ENCODE results near the gene OR6N1. TPM values are rescaled to one million over a fixed set of nuclear protein-coding genes. Genes with fewer than 3 reads are reported as not detected.

Gene OR6N1
- total RNA-seq, 1 donor = not detected

GRCh38 chr1:158754420-158754819, 17.6 kb downstream of the OR6N1 start, which contains the start of gene OR6K6:
Gene OR6K6 (plus strand): TSS chr1:158754720. CDS start chr1:158754888, 168 bp downstream.
- no peak for DNase-seq (ENCODE audit: low read depth in 2 of 3, low spot score in 2 of 3)

DNA sequence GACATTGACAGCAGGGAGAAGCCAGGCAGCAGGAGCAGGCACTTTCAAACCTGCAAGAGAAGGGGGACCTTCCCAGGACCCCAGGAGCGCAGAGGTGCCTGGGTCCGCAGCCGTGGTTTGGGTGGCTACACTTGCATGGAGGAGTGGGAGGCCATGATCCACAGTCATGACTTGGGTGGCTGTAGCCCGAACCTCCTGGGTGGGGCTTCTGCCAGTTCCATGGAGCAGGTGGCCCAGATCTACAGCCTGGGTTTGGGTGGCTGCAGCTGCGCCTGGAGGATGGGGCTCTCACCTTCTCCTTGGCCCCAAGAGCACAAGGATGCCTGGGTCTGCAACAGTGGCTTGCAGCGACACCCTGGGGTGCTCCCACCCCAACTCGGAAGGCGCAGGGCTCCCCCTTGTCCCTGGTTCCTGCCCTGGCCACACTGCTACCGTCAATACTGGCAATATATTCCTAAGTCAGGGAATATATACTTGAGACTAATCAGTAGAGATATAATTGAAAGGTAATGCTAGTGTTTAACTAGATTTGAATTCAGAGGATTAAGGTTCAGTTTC, 19.8 kb downstream of the OR6N1 start:
- no peak for DNase-seq (ENCODE audit: low read depth in 2 of 3, low spot score in 2 of 3)

DNA sequence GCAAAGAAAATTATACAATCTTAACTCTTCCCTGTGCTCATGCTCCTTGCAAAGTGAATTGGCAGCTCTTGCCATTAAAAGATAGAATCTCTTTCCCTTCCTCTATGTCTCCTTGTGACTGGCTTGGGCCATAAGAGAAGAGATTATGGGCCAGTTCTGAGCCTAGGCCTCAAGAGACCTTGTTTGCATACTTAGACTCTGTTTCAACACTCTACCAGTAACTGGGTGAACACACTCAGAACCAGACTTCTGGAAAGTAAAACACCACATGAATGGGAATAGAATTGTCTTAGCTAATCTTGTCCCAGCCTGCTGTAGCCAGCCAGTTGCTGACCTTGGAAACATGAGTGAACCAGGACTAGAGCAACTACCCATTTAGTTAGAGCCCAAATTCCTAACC, 36.1 kb downstream of the OR6N1 start:
- DNase-seq (ENCODE audit: low read depth in 2 of 3, low spot score in 2 of 3) = no peak

GRCh38 chr1:158732524-158732923, 39.5 kb downstream of the OR6N1 start:
- no peak for DNase-seq (ENCODE audit: low read depth in 2 of 3, low spot score in 2 of 3)

DNA sequence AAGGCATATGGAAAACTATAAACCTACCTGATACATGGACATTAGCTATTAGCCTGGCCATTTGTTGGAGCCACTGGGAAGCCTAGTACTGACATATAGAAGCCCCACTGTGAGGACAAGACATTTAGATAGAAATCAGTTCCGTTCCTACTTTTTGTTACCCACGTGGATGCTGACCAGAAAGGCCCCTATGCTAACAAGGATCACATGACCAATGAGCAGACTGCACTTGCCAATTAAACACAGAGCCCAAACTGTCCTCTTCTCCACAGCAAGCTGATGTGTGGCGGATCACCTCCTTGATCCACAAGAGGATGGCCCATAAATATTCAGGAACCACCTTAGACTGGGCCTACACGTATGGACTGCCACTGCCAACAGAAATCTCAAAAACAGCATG, 40.3 kb downstream of the OR6N1 start:
- DNase-seq (ENCODE audit: low read depth in 2 of 3, low spot score in 2 of 3) = no peak

GRCh38 chr1:158730453-158730852, 41.5 kb downstream of the OR6N1 start:
- no peak for DNase-seq (ENCODE audit: low read depth in 2 of 3, low spot score in 2 of 3)

GRCh38 chr1:158728510-158729225, 43.3 kb downstream of the OR6N1 start:
- DNase-seq (ENCODE audit: low read depth in 2 of 3, low spot score in 2 of 3) = no peak

GRCh38 chr1:158724442-158724841, 47.6 kb downstream of the OR6N1 start:
- no peak for DNase-seq (ENCODE audit: low read depth in 2 of 3, low spot score in 2 of 3)

DNA sequence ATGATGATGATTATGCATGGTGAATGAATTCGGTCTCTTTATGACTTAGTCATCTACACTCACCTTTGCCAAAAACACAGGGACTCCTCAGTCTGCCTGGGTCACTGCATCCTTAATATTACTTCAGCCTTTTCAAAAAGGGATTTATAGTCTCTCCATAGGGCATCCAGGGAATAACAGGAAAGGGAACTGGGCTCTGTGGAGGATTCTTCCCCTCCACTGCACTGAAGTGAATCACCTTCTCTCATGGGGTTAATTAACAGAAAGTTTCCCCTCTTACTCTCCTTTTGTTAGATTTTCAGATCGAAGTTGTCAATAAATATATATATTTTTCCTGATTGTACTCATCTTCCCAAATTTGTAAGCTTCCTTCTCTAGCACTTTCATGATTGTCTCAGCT, 51.4 kb downstream of the OR6N1 start, which contains the start of gene OR6K3:
Gene OR6K3, minus strand, starts transcription at position 101 of the 400 bp plus-strand sequence. CDS start 2,605 bp downstream, outside the sequence.
- DNase-seq (ENCODE audit: low read depth in 2 of 3, low spot score in 2 of 3) = no peak

DNA sequence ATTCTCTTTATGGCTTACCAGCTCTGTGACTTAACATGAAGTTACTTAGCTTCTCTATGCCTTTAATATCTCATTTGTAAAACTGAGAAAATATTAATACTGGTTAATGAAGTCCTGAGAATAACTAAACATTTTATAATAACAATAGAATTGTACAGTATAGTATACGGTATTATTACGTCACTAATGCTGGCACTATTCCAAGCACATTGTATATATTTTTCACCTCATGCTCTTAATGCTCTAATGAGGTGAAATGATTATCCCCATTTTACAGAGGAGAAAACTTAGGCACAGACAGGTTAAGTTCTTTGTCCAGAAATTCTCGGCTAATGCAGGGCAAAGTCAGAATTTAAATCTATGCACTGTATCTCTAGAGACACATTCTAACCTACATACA, 52.3 kb downstream of the OR6N1 start:
- DNase-seq (ENCODE audit: low read depth in 2 of 3, low spot score in 2 of 3) = no peak

DNA sequence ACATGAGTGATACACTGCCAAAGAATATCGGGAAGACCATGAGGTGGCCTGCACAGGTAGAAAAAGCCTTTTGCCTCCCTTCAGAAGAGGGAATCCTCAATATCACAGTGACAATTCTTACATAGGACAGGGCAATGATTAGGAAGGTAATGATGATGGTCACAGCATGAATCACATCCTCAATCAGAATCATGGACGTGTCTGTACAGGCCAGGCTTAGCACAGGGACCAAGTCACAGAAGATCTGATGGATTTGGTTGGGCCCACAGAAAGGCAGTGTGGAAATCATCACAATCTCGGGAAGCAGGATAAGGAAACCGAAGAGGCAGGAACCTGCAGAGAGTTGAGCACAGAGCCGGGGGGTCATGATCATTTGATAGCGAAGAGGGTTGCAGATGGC, 54.7 kb downstream of the OR6N1 start:
- no peak for DNase-seq (ENCODE audit: low read depth in 2 of 3, low spot score in 2 of 3)

GRCh38 chr1:158716335-158716734, 55.7 kb downstream of the OR6N1 start:
- DNase-seq (ENCODE audit: low read depth in 2 of 3, low spot score in 2 of 3) = no peak

GRCh38 chr1:158714754-158715153, 57.2 kb downstream of the OR6N1 start:
- DNase-seq (ENCODE audit: low read depth in 2 of 3, low spot score in 2 of 3) = no peak

Small RNAs within 50 kb of the gene (small RNA-seq; reads per million reads assigned to genes)
- gene OR2AQ1P = not detected

Other genes with a start within 250 kb of the OR6N1 start
- gene OR6Y1, start 217.8 kb downstream of the OR6N1 start, total RNA-seq = under 0.01 TPM
- gene OR6P1, start 201.6 kb downstream of the OR6N1 start, total RNA-seq = not detected
- gene OR10X1, start 192.3 kb downstream of the OR6N1 start, total RNA-seq = not detected
- gene OR10Z1, start 166.9 kb downstream of the OR6N1 start, total RNA-seq = under 0.01 TPM
- gene SPTA1, start 85.5 kb downstream of the OR6N1 start, total RNA-seq = 10.2 TPM
- not detected for gene OR6K2, start 71.5 kb downstream of the OR6N1 start, total RNA-seq
- not detected for gene OR6K3, start 51.5 kb downstream of the OR6N1 start, total RNA-seq
- not detected for gene OR6K6, start 17.5 kb downstream of the OR6N1 start, total RNA-seq
- gene OR6N2, start 9.0 kb upstream of the OR6N1 start, total RNA-seq = not detected
- gene MNDA, start 59.2 kb upstream of the OR6N1 start, total RNA-seq = 1.1 TPM
- gene PYHIN1, start 159.4 kb upstream of the OR6N1 start, total RNA-seq = under 0.01 TPM
- gene IFI16, start 237.7 kb upstream of the OR6N1 start, total RNA-seq = 24.5 TPM

Data from hematopoietic multipotent progenitor cell (in vitro differentiated cells).